Measurements from ENCODE around the gene QRICH2. TPM values are rescaled to one million over a fixed set of nuclear protein-coding genes. Genes with fewer than 3 reads are reported as not detected.
A peak's percentile ranks its signal among the peaks of the same experiment; 100 is the strongest.
"Not testable (repeated sequence)": the region's sequence is repeated elsewhere in the genome, so short reads cannot be mapped to it uniquely, and the experiment has no call there.

The QRICH2 gene
- total RNA-seq (3.2 TPM), polyA plus RNA-seq (2.4 TPM)

- Histone ChIP-seq H3K4me1 (ENCODE audit: insufficient read depth) (no peaks in the 10 kb centered on the region), H3K27ac (ENCODE audit: low read depth) (no peak within 1 kb of the TSS), H3K4me3 (ENCODE audit: low read depth, low read length) (no peak within 1 kb of the TSS), H3K36me3 (ENCODE audit: insufficient read depth) (peaks cover 1% of the 10 kb centered on the region)
- 98% methylated on average over 44 of the region's 44 CpGs for WGBS
- DNase-seq (ENCODE audit: extremely low spot score) = no peak
Measured at GRCh38 chr17:76307966-76308338, at the start of gene QRICH2. Gene QRICH2 (minus strand): TSS chr17:76308276. CDS start chr17:76307998, 278 bp downstream.

DNA sequence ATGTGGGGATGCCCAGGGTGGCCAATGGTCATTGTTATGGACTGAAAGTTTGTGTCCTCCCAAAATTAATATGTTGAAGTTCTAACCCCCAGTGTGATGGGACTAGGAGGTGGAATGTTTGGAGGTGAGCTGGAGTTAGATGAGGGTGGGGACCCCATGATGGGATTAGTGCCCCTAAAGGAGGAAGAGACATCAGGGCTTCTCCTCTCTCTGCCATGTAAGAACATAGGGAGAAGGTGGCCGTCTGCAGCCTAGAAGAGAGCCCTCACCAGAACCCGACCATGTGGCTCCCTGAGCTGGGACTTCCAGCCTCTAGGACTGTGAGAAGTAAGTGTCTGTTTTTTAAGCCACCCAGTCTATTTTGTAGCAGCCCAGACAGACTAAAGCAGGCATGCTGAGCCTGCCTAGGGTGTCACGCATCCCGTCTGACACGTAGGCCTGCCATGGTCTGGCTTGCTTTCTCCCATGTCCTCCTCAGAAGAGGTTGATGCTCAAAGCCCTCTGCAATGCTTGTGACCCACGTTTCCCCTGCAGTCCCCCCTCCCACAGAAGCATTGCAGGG lies 49.6 kb upstream of the QRICH2 start:
- WGBS = 81% methylated on average over 6 of the region's 6 CpGs

DNA sequence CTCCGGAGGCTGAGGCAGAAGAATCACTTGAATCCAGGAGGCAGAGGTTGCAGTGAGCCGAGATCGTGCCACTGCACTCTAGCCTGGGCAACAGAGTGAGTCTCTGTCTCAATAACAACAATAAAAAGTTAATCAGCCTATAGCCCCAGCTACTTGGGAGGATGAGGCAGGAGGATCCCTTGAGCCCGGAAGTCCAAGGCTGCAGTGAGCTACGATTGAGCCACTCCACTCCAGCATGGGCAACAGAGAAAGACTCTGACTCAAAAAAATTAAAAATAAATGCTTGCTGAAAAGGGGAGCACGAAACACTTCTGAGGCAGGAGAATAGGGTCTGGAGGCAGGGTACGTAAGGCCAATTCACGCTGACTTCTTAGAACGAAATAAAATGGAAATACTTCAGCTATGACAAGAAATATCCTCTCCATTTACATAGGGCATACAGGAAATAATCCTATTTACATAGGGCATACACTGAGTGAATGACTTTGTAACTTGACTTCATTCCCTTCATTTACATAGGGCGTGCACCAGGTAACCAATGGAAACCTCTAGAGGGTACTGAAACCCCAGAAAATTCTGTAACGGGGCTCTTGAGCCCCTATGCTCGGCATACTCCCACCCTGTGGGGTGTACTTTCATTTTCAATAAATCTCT lies 48.9 kb upstream of the QRICH2 start:
- DNase-seq (ENCODE audit: extremely low spot score) = no peak
- H3K36me3 ChIP-seq (ENCODE audit: insufficient read depth) = no peaks in the 10 kb centered on the region
- whole genome bisulfite sequencing = 66% methylated on average over 12 of the region's 12 CpGs
- no peaks in the 10 kb centered on the region for H3K4me1 ChIP-seq (ENCODE audit: insufficient read depth)
- no peak overlapping the region for H3K27ac ChIP-seq (ENCODE audit: low read depth)
- no peak overlapping the region for H3K4me3 ChIP-seq (ENCODE audit: low read depth, low read length)

More for the DNA sequence above, 49.6 kb upstream of the QRICH2 start:
- no peak for DNase-seq (ENCODE audit: extremely low spot score)
- no peak overlapping the region for H3K27ac ChIP-seq (ENCODE audit: low read depth)
- no peak overlapping the region for H3K4me3 ChIP-seq (ENCODE audit: low read depth, low read length)
- no peaks in the 10 kb centered on the region for H3K36me3 ChIP-seq (ENCODE audit: insufficient read depth)
- H3K4me1 ChIP-seq (ENCODE audit: insufficient read depth) = no peaks in the 10 kb centered on the region

- DNase-seq (ENCODE audit: extremely low spot score) = no peak
- Histone ChIP-seq H3K4me1 (ENCODE audit: insufficient read depth) (no peaks in the 10 kb centered on the region), H3K36me3 (ENCODE audit: insufficient read depth) (no peaks in the 10 kb centered on the region), H3K4me3 (ENCODE audit: low read depth, low read length) (no peak overlapping the region), H3K27ac (ENCODE audit: low read depth) (no peak overlapping the region)
- 53% methylated on average over 13 of the region's 13 CpGs for WGBS
Measured at GRCh38 chr17:76354747-76355310, 46.8 kb upstream of the QRICH2 start.

DNA sequence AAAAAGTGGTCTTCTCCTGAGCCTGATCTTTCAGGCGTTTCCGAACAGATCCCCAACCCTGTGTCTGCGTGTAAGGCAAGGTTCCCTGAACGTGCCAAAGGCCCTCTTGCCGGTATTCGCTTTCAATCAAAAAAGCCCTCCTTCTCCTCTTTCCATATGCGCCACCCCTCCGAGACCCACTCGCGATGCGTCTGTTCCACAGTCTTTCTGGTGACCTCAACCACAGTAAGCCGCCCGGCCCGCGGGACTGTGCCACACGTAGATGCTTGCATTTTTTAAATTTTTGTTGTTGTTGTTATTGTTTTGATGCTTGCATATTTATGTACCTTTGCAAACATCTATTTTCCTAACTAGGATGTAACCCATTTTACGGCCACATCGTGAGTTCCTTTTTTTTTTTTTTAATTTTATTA lies 46.2 kb upstream of the QRICH2 start:
- no peak for DNase-seq (ENCODE audit: extremely low spot score)
- H3K4me1 ChIP-seq (ENCODE audit: insufficient read depth) = no peaks in the 10 kb centered on the region
- H3K4me3 ChIP-seq (ENCODE audit: low read depth, low read length) = peak overlapping the region; percentile 95
- no peaks in the 10 kb centered on the region for H3K36me3 ChIP-seq (ENCODE audit: insufficient read depth)
- WGBS = 3% methylated on average over 18 of the region's 18 CpGs
- H3K27ac ChIP-seq (ENCODE audit: low read depth) = no peak overlapping the region

DNA sequence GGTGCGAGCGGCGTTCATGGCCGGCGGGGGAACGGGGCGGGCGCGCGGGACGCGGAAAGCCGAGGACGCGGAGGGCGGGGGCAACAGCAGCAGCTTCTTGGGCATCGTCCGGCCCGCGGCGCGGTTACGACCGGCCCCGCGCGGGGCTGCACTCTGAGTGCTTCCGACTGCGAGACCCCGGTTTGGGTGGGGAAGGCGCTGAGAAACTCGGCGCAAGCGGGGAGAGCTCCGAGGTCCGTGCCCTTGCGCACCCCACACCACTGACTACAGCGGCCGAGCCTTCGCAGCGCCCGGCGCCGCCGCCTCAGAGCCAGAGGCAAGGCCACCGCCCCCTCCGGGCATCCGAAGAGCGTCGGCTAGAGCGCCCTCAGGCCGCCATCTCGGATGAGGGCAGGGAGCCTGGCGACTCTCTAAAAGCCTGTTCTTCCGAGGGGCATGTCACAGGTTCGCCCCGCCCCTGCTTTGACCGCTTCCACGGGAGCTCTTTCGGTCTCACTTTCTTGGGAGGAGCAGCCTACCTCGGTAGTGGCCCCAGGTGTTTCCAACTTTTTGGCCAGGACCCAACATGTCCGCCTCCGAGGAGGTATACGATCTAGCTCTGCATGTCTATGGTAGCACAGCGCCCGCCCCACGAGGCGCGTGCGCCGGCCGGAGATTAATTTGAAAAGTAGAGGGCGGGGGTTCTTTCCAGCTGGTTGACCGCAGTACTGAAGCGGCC lies 45.7 kb upstream of the QRICH2 start, which contains the start of gene PRPSAP1:
TSS of gene PRPSAP1 (minus strand) at position 318 of the 718 bp plus-strand sequence. CDS start at position 105, 213 bp downstream.
- under 1% methylated on average over 75 of the region's 75 CpGs for WGBS
- no peaks in the 10 kb centered on the region for H3K4me1 ChIP-seq (ENCODE audit: insufficient read depth)
- H3K36me3 ChIP-seq (ENCODE audit: insufficient read depth) = no peaks in the 10 kb centered on the region
- peak within 1 kb of the TSS; percentile 89 for H3K27ac ChIP-seq (ENCODE audit: low read depth)
- peak within 1 kb of the TSS; percentile 95 for H3K4me3 ChIP-seq (ENCODE audit: low read depth, low read length)
- DNase-seq (ENCODE audit: extremely low spot score) = peak; percentile 84

- WGBS = under 1% methylated on average over 51 of the region's 51 CpGs
- H3K27ac ChIP-seq (ENCODE audit: low read depth) = peak overlapping the region; percentile 82
- no peaks in the 10 kb centered on the region for H3K36me3 ChIP-seq (ENCODE audit: insufficient read depth)
- no peaks in the 10 kb centered on the region for H3K4me1 ChIP-seq (ENCODE audit: insufficient read depth)
- DNase-seq (ENCODE audit: extremely low spot score) = no peak
- H3K4me3 ChIP-seq (ENCODE audit: low read depth, low read length) = peak overlapping the region; percentile 95
Measured at GRCh38 chr17:76353004-76353598, 45.0 kb upstream of the QRICH2 start.

GRCh38 chr17:76351526-76352071 lies 43.5 kb upstream of the QRICH2 start:
- no peak overlapping the region for H3K27ac ChIP-seq (ENCODE audit: low read depth)
- WGBS = 79% methylated on average over 9 of the region's 9 CpGs
- no peak overlapping the region for H3K4me3 ChIP-seq (ENCODE audit: low read depth, low read length)
- no peaks in the 10 kb centered on the region for H3K36me3 ChIP-seq (ENCODE audit: insufficient read depth)
- no peaks in the 10 kb centered on the region for H3K4me1 ChIP-seq (ENCODE audit: insufficient read depth)
- no peak for DNase-seq (ENCODE audit: extremely low spot score)

DNA sequence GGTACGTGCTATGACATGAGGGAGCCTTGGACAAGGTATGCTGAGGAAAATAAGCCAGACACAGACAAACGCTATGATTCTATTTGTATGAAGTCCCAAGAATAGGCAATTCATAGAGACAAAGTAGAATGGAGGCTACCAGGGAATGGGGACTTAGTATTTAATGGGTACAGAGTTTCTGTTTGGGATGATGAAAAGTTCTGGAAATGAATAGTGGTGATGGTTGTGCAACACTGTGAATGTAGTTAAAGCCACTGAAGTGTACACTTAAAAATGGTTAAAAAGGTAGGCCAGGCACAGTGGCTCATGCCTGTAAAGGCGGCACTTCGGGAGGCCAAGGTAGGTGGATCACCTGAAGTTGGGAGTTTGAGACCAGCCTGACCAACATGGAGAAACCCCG lies 42.4 kb upstream of the QRICH2 start:
- Histone ChIP-seq H3K27ac (ENCODE audit: low read depth) (no peak overlapping the region), H3K36me3 (ENCODE audit: insufficient read depth) (no peaks in the 10 kb centered on the region), H3K4me3 (ENCODE audit: low read depth, low read length) (no peak overlapping the region), H3K4me1 (ENCODE audit: insufficient read depth) (no peaks in the 10 kb centered on the region)
- 97% methylated on average over 5 of the region's 5 CpGs for WGBS
- DNase-seq (ENCODE audit: extremely low spot score) = no peak

DNA sequence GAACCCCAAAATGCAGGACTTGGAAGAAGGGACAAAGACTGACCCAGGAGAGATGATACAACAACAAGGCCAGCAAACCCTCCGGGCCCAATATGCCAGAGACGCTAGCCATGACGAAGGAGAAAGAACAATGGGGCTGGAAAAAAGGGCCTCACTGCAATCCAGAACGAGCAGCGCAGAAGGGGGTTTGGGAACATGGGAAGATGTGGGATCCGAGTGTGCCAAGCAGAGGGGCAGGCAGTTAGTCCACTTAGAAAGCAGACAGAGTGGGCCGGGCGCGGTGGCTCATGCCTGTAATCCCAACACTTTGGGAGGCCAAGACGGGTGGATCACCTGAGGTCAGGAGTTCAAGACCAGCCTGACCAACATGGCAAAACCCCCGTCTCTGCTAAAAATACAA lies 38.9 kb upstream of the QRICH2 start:
- not testable (repeated sequence) for H3K36me3 ChIP-seq (ENCODE audit: insufficient read depth); H3K4me1 ChIP-seq (ENCODE audit: insufficient read depth); H3K27ac ChIP-seq (ENCODE audit: low read depth); H3K4me3 ChIP-seq (ENCODE audit: low read depth, low read length); DNase-seq (ENCODE audit: extremely low spot score)
- 94% methylated on average over 11 of the region's 11 CpGs for WGBS

GRCh38 chr17:76345377-76345974 lies 37.4 kb upstream of the QRICH2 start:
- Histone ChIP-seq H3K36me3 (ENCODE audit: insufficient read depth) (no peaks in the 10 kb centered on the region), H3K4me3 (ENCODE audit: low read depth, low read length) (no peak overlapping the region), H3K4me1 (ENCODE audit: insufficient read depth) (no peaks in the 10 kb centered on the region), H3K27ac (ENCODE audit: low read depth) (no peak overlapping the region)
- DNase-seq (ENCODE audit: extremely low spot score) = no peak
- 95% methylated on average over 14 of the region's 14 CpGs for WGBS

- Histone ChIP-seq H3K36me3 (ENCODE audit: insufficient read depth) (no peaks in the 10 kb centered on the region), H3K27ac (ENCODE audit: low read depth) (no peak overlapping the region), H3K4me1 (ENCODE audit: insufficient read depth) (no peaks in the 10 kb centered on the region), H3K4me3 (ENCODE audit: low read depth, low read length) (no peak overlapping the region)
- 95% methylated on average over 7 of the region's 7 CpGs for WGBS
- DNase-seq (ENCODE audit: extremely low spot score) = no peak
Measured at GRCh38 chr17:76343106-76343505, 35.0 kb upstream of the QRICH2 start.

GRCh38 chr17:76341301-76341700 lies 33.2 kb upstream of the QRICH2 start:
- H3K27ac ChIP-seq (ENCODE audit: low read depth) = no peak overlapping the region
- no peaks in the 10 kb centered on the region for H3K36me3 ChIP-seq (ENCODE audit: insufficient read depth)
- 94% methylated on average over 6 of the region's 6 CpGs for WGBS
- no peak overlapping the region for H3K4me3 ChIP-seq (ENCODE audit: low read depth, low read length)
- H3K4me1 ChIP-seq (ENCODE audit: insufficient read depth) = no peaks in the 10 kb centered on the region
- no peak for DNase-seq (ENCODE audit: extremely low spot score)

Data from urinary bladder (tissue), 4 donors.